ENCODE results near the gene BCLAF1.

The BCLAF1 gene

GRCh38 chr6:136333824-136334464 lies 44.3 kb upstream of the BCLAF1 start:
- ATAC-seq, result no peak
- no peak for TF ChIP-seq ZC3H10 (CRISPR knock-in tag; IDR thresholded peaks at IDR 0.05)
- TF ChIP-seq POU6F1 (CRISPR knock-in tag; IDR thresholded peaks at IDR 0.05; ENCODE audit: borderline replicate concordance, low read depth), result no peak
- TF ChIP-seq ZFP30 (CRISPR knock-in tag; IDR thresholded peaks at IDR 0.05), result no peak
- no peak for TF ChIP-seq RARB (CRISPR knock-in tag; IDR thresholded peaks at IDR 0.05)
- no peak for TF ChIP-seq ESRRG (CRISPR knock-in tag; IDR thresholded peaks at IDR 0.05)
- TF ChIP-seq ZFP3 (CRISPR knock-in tag; IDR thresholded peaks at IDR 0.05), result no peak
- TF ChIP-seq CSRNP3 (CRISPR knock-in tag; IDR thresholded peaks at IDR 0.05), result no peak
- TF ChIP-seq ZNF565 (CRISPR knock-in tag; conservative IDR thresholded peaks at IDR 0.05; ENCODE audit: low read depth), result no peak
- TF ChIP-seq PPARA (CRISPR knock-in tag; IDR thresholded peaks at IDR 0.05; ENCODE audit: borderline replicate concordance), result no peak
- TF ChIP-seq ISL1 (CRISPR knock-in tag; IDR thresholded peaks at IDR 0.05), result no peak
- TF ChIP-seq ARNTL (CRISPR knock-in tag; IDR thresholded peaks at IDR 0.05; ENCODE audit: borderline replicate concordance, low read depth), result no peak
- no peak for TF ChIP-seq TOX (CRISPR knock-in tag; IDR thresholded peaks at IDR 0.05; ENCODE audit: borderline replicate concordance)
- TF ChIP-seq GLIS3 (CRISPR knock-in tag; IDR thresholded peaks at IDR 0.05), result no peak
- no peak for TF ChIP-seq PATZ1 (CRISPR knock-in tag; IDR thresholded peaks at IDR 0.05; ENCODE audit: borderline replicate concordance)
- no peak for TF ChIP-seq BACH2 (CRISPR knock-in tag; IDR thresholded peaks at IDR 0.05; ENCODE audit: borderline replicate concordance)
- TF ChIP-seq OSR1 (CRISPR knock-in tag; IDR thresholded peaks at IDR 0.05), result no peak
- TF ChIP-seq CREB5 (CRISPR knock-in tag; IDR thresholded peaks at IDR 0.05; ENCODE audit: low read depth), result no peak
- no peak for TF ChIP-seq TCF4 (CRISPR knock-in tag; IDR thresholded peaks at IDR 0.05; ENCODE audit: borderline replicate concordance)
- TF ChIP-seq SNAI2 (CRISPR knock-in tag; IDR thresholded peaks at IDR 0.05), result no peak

- TF ChIP-seq ZNF8 (CRISPR knock-in tag; IDR thresholded peaks at IDR 0.05) (no peak), ZC3H10 (CRISPR knock-in tag; IDR thresholded peaks at IDR 0.05) (no peak), ZNF70 (CRISPR knock-in tag; IDR thresholded peaks at IDR 0.05) (no peak), ZNF565 (CRISPR knock-in tag; conservative IDR thresholded peaks at IDR 0.05; ENCODE audit: low read depth) (no peak), OSR1 (CRISPR knock-in tag; IDR thresholded peaks at IDR 0.05) (no peak), CSRNP3 (CRISPR knock-in tag; IDR thresholded peaks at IDR 0.05) (no peak), ARNTL (CRISPR knock-in tag; IDR thresholded peaks at IDR 0.05; ENCODE audit: borderline replicate concordance, low read depth) (no peak), SNAI2 (CRISPR knock-in tag; IDR thresholded peaks at IDR 0.05) (no peak)
- no peak for ATAC-seq
These were observed 41.8 kb upstream of the BCLAF1 start for GRCh38 chr6:136331461-136331860.

GRCh38 chr6:136330634-136331033 lies 41.0 kb upstream of the BCLAF1 start:
- TF ChIP-seq ZFP3 (CRISPR knock-in tag; IDR thresholded peaks at IDR 0.05) (no peak), TOX (CRISPR knock-in tag; IDR thresholded peaks at IDR 0.05; ENCODE audit: borderline replicate concordance) (no peak), CSRNP3 (CRISPR knock-in tag; IDR thresholded peaks at IDR 0.05) (no peak), TCF4 (CRISPR knock-in tag; IDR thresholded peaks at IDR 0.05; ENCODE audit: borderline replicate concordance) (no peak), GLIS3 (CRISPR knock-in tag; IDR thresholded peaks at IDR 0.05) (no peak), ZFP30 (CRISPR knock-in tag; IDR thresholded peaks at IDR 0.05) (no peak), ISL1 (CRISPR knock-in tag; IDR thresholded peaks at IDR 0.05) (no peak), POU6F1 (CRISPR knock-in tag; IDR thresholded peaks at IDR 0.05; ENCODE audit: borderline replicate concordance, low read depth) (no peak), BACH2 (CRISPR knock-in tag; IDR thresholded peaks at IDR 0.05; ENCODE audit: borderline replicate concordance) (no peak), OSR1 (CRISPR knock-in tag; IDR thresholded peaks at IDR 0.05) (no peak), CREB5 (CRISPR knock-in tag; IDR thresholded peaks at IDR 0.05; ENCODE audit: low read depth) (no peak), ZNF70 (CRISPR knock-in tag; IDR thresholded peaks at IDR 0.05) (no peak), PPARA (CRISPR knock-in tag; IDR thresholded peaks at IDR 0.05; ENCODE audit: borderline replicate concordance) (no peak), ZC3H10 (CRISPR knock-in tag; IDR thresholded peaks at IDR 0.05) (no peak), ZNF8 (CRISPR knock-in tag; IDR thresholded peaks at IDR 0.05) (no peak), CSDC2 (CRISPR knock-in tag; IDR thresholded peaks at IDR 0.05) (no peak)
- no peak for ATAC-seq
